Liver (tissue), 9 donors: ENCODE results near the gene DNAH8. TPM values are rescaled to one million over a fixed set of nuclear protein-coding genes. Genes with fewer than 3 reads are reported as not detected.

Experiments used
- DNase-seq: peaks from one replicate; pipeline ENCODE4 v3.0.0-alpha.2; 2017; ENCODE audit warnings: low spot score
- H3K27ac ChIP-seq, 2 donors: one replicate each; pipeline ENCODE4 v1.7.0; 2013; ENCODE audit warnings: inconsistent platforms in 2 of 2, low read length in 2 of 2, control low read depth in 1 of 2, low read depth in 1 of 2, mild to moderate bottlenecking in 1 of 2
- H3K27me3 ChIP-seq, 4 donors: one replicate each; pipeline versions ENCODE4 v1.6.1 to v1.7.0; 2013; ENCODE audit warnings: low read length in 3 of 4, inconsistent platforms in 1 of 4, mild to moderate bottlenecking in 1 of 4, moderate library complexity in 1 of 4; ENCODE audit not compliant: control insufficient read depth in 4 of 4, insufficient read depth in 4 of 4
- H3K36me3 ChIP-seq, 4 donors: one replicate each; pipeline versions ENCODE4 v1.6.1 to v1.7.0; 2013; ENCODE audit warnings: low read length in 3 of 4, mild to moderate bottlenecking in 3 of 4, low read depth in 1 of 4, moderate library complexity in 1 of 4; ENCODE audit not compliant: control insufficient read depth in 4 of 4, insufficient read depth in 3 of 4
- H3K4me1 ChIP-seq, 4 donors: one replicate each; pipeline versions ENCODE4 v1.6.1 to v1.7.0; 2013; ENCODE audit warnings: low read length in 3 of 4, mild to moderate bottlenecking in 3 of 4, moderate library complexity in 1 of 4; ENCODE audit not compliant: control insufficient read depth in 4 of 4, insufficient read depth in 4 of 4
- H3K4me3 ChIP-seq, 3 donors: one replicate each; pipeline versions ENCODE4 v1.6.1 to v1.7.0; 2013; ENCODE audit warnings: low read length in 3 of 3, control low read depth in 1 of 3, low read depth in 1 of 3, mild to moderate bottlenecking in 1 of 3
- H3K9ac ChIP-seq, 2 donors: one replicate each; pipeline ENCODE4 v1.7.0; 2013; ENCODE audit warnings: low read length in 2 of 2, mild to moderate bottlenecking in 2 of 2, moderate library complexity in 2 of 2, control low read depth in 1 of 2, low read depth in 1 of 2
- H3K9me3 ChIP-seq, 4 donors: one replicate each; pipeline versions ENCODE4 v1.6.1 to v1.7.0; 2013; ENCODE audit warnings: low read length in 3 of 4; ENCODE audit not compliant: control insufficient read depth in 4 of 4
- CTCF ChIP-seq: fragments of 150-350 bp; IDR thresholded peaks from 2 replicates; pipeline ENCODE4 v1.5.1; 2017; ENCODE audit warnings: improper control_type of control experiment, low read depth, low read length; ENCODE audit not compliant: missing input control
- EGR1 ChIP-seq, 2 donors: IDR thresholded peaks; 2 replicates each; pipeline ENCODE4 v1.6.1; 2016 to 2018; ENCODE audit warnings: antibody characterized with exemption in 2 of 2, low read depth in 2 of 2
- FOXA1 ChIP-seq: IDR thresholded peaks from 2 replicates; pipeline ENCODE4 v1.6.1; 2016; ENCODE audit warnings: antibody characterized with exemption
- GABPA ChIP-seq, 2 donors: IDR thresholded peaks in 1 of 2; conservative IDR thresholded peaks in 1 of 2; 2 replicates each; pipeline ENCODE4 v1.6.1; 2016; ENCODE audit warnings: antibody characterized with exemption in 2 of 2, mild to moderate bottlenecking in 1 of 2, moderate library complexity in 1 of 2
- HNF4A ChIP-seq, 2 donors: conservative IDR thresholded peaks; 2 replicates each; pipeline ENCODE4 v1.6.1; 2016; ENCODE audit warnings: antibody characterized with exemption in 2 of 2, mild to moderate bottlenecking in 2 of 2
- HNF4G ChIP-seq: IDR thresholded peaks from 2 replicates; pipeline ENCODE4 v1.6.1; 2016; ENCODE audit warnings: antibody characterized with exemption
- JUND ChIP-seq, 2 donors: IDR thresholded peaks; 2 replicates each; pipeline ENCODE4 v1.6.1; 2016; ENCODE audit warnings: antibody characterized with exemption in 2 of 2
- MAX ChIP-seq: IDR thresholded peaks from 2 replicates; pipeline ENCODE4 v1.6.1; 2016; ENCODE audit warnings: antibody characterized with exemption
- NR2F2 ChIP-seq: IDR thresholded peaks from 2 replicates; pipeline ENCODE4 v1.6.1; 2016; ENCODE audit warnings: antibody characterized with exemption
- RAD21 ChIP-seq, 2 donors: IDR thresholded peaks; 2 replicates each; pipeline ENCODE4 v1.6.1; 2016; ENCODE audit warnings: antibody characterized with exemption in 2 of 2, mild to moderate bottlenecking in 2 of 2
- RXRA ChIP-seq, 2 donors: IDR thresholded peaks; 2 replicates each; pipeline ENCODE4 v1.6.1; 2017 to 2018; ENCODE audit warnings: antibody characterized with exemption in 2 of 2, mild to moderate bottlenecking in 1 of 2
- SP1 ChIP-seq: IDR thresholded peaks from 2 replicates; pipeline ENCODE4 v1.6.1; 2018; ENCODE audit warnings: antibody characterized with exemption, mild to moderate bottlenecking
- TAF1 ChIP-seq: conservative IDR thresholded peaks from 2 replicates; pipeline ENCODE4 v1.6.1; 2016; ENCODE audit warnings: antibody characterized with exemption, mild to moderate bottlenecking
- WGBS: extraction: QIAGEN DNeasy Blood & Tissue Kit; methylation state at CpG from one replicate; pipeline ENCODE4 v1.1.7; 2013; 5-methylcytosine and 5-hydroxymethylcytosine counted together
- polyA plus RNA-seq, 2 donors: library from polyadenylated mRNA; stranded (reverse) in 1 of 2; unstranded in 1 of 2; fragments of 200-250 nt in 1 of 2; fragments of >200 nt in 1 of 2; fragmentation: Nextera tagmentation in 1 of 2; extraction: Ambion mirVana in 1 of 2; gene quantifications; one replicate each; pipeline versions ENCODE4 v1.2.1 to v1.2.3, GENCODE V29; 2013 to 2015
- total RNA-seq, 2 donors: library from RNA; depleted of rRNA; stranded (reverse); fragments of >200 nt; gene quantifications; one replicate each; pipeline ENCODE4 v1.2.3, GENCODE V29; 2014
- TF ChIP-seq, protein P1 (sequence below): IDR thresholded peaks from 2 replicates; pipeline ENCODE4 v1.6.1; 2016; ENCODE audit warnings: antibody characterized with exemption
- donor health status: healthy.
- donor health status: healthy.
- donor health status: healthy.
- donor health status: healthy.
- donor health status: healthy.

DNAH8 gene
- total and polyA plus RNA-seq, 4 donors: under 0.01 to 0.05 TPM; not detected in 2

- Histone ChIP-seq H3K4me3 (no peak overlapping the region), H3K4me1 (no peaks in the 10 kb centered on the region), H3K27me3 (no peaks in the 10 kb centered on the region), H3K36me3 (no peaks in the 10 kb centered on the region), H3K9me3 (no peaks in the 10 kb centered on the region), H3K9ac (no peak overlapping the region), H3K27ac (no peak overlapping the region)
- WGBS: 85% methylated on average over 1 of the region's 1 CpG
- DNase-seq: no peak
- no peak for TF ChIP-seq MAX
- no peak for TF ChIP-seq RAD21 (IDR thresholded peaks at IDR 0.05)
- TF ChIP-seq GABPA (IDR thresholded peaks at IDR 0.05 in 1 of 2, conservative IDR thresholded peaks at IDR 0.05 in 1 of 2): no peak
- no peak for TF ChIP-seq NR2F2
- TF ChIP-seq EGR1 (IDR thresholded peaks at IDR 0.05; ENCODE audit: low read depth in 2 of 2): no peak
- TF ChIP-seq RXRA (IDR thresholded peaks at IDR 0.05): no peak
- no peak for TF ChIP-seq TAF1
- TF ChIP-seq, protein P1, sequence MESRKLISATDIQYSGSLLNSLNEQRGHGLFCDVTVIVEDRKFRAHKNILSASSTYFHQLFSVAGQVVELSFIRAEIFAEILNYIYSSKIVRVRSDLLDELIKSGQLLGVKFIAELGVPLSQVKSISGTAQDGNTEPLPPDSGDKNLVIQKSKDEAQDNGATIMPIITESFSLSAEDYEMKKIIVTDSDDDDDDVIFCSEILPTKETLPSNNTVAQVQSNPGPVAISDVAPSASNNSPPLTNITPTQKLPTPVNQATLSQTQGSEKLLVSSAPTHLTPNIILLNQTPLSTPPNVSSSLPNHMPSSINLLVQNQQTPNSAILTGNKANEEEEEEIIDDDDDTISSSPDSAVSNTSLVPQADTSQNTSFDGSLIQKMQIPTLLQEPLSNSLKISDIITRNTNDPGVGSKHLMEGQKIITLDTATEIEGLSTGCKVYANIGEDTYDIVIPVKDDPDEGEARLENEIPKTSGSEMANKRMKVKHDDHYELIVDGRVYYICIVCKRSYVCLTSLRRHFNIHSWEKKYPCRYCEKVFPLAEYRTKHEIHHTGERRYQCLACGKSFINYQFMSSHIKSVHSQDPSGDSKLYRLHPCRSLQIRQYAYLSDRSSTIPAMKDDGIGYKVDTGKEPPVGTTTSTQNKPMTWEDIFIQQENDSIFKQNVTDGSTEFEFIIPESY: no peak
- no peak for TF ChIP-seq FOXA1
- TF ChIP-seq HNF4A (conservative IDR thresholded peaks at IDR 0.05): no peak
- TF ChIP-seq SP1: no peak
- no peak for TF ChIP-seq JUND (IDR thresholded peaks at IDR 0.05)
- no peak for TF ChIP-seq HNF4G
Observed at GRCh38 chr6:38728203-38728602, 13.1 kb downstream of the DNAH8 start.

GRCh38 chr6:38730140-38730862 lies 15.2 kb downstream of the DNAH8 start:
- 76% methylated on average over 4 of the region's 4 CpGs for WGBS
- H3K4me3 ChIP-seq: no peak overlapping the region
- H3K9ac ChIP-seq: no peak overlapping the region
- TF ChIP-seq CTCF (no peak), JUND (IDR thresholded peaks at IDR 0.05) (no peak), RXRA (IDR thresholded peaks at IDR 0.05) (no peak), GABPA (IDR thresholded peaks at IDR 0.05 in 1 of 2, conservative IDR thresholded peaks at IDR 0.05 in 1 of 2) (no peak), RAD21 (IDR thresholded peaks at IDR 0.05) (no peak), MAX (no peak)
- TF ChIP-seq, protein P1: no peak
- no peak overlapping the region for H3K27ac ChIP-seq
- DNase-seq: no peak
- H3K4me1 ChIP-seq: no peaks in the 10 kb centered on the region
- H3K9me3 ChIP-seq: no peaks in the 10 kb centered on the region
- H3K27me3 ChIP-seq: no peaks in the 10 kb centered on the region
- no peaks in the 10 kb centered on the region for H3K36me3 ChIP-seq
